ENCODE measurements around the gene KDM1A.
"Not testable (repeated sequence)": the region's sequence is repeated elsewhere in the genome, so short reads cannot be mapped to it uniquely, and the experiment has no call there.

The KDM1A gene

GRCh38 chr1:23007106-23007505, 12.2 kb upstream of the KDM1A start:
- Histone ChIP-seq H3K27ac (replicated peaks) (no peak overlapping the region), H3K4me3 (replicated peaks; ENCODE audit: insufficient read depth, low read length) (no peak overlapping the region), H3K27me3 (ENCODE audit: insufficient read depth, poor library complexity, severe bottlenecking) (no peaks in the 10 kb centered on the region)
- TF ChIP-seq, protein P1, sequence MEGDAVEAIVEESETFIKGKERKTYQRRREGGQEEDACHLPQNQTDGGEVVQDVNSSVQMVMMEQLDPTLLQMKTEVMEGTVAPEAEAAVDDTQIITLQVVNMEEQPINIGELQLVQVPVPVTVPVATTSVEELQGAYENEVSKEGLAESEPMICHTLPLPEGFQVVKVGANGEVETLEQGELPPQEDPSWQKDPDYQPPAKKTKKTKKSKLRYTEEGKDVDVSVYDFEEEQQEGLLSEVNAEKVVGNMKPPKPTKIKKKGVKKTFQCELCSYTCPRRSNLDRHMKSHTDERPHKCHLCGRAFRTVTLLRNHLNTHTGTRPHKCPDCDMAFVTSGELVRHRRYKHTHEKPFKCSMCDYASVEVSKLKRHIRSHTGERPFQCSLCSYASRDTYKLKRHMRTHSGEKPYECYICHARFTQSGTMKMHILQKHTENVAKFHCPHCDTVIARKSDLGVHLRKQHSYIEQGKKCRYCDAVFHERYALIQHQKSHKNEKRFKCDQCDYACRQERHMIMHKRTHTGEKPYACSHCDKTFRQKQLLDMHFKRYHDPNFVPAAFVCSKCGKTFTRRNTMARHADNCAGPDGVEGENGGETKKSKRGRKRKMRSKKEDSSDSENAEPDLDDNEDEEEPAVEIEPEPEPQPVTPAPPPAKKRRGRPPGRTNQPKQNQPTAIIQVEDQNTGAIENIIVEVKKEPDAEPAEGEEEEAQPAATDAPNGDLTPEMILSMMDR (IDR thresholded peaks at IDR 0.05; ENCODE audit: insufficient read depth, low read length), result no peak
- TF ChIP-seq SPI1 (IDR thresholded peaks at IDR 0.05; ENCODE audit: borderline replicate concordance, low read depth), result no peak
- TF ChIP-seq GABPA (IDR thresholded peaks at IDR 0.05; ENCODE audit: low read depth), result no peak
- no peak for TF ChIP-seq POLR2AphosphoS5 (IDR thresholded peaks at IDR 0.05; ENCODE audit: low read depth)
- TF ChIP-seq, protein P2, sequence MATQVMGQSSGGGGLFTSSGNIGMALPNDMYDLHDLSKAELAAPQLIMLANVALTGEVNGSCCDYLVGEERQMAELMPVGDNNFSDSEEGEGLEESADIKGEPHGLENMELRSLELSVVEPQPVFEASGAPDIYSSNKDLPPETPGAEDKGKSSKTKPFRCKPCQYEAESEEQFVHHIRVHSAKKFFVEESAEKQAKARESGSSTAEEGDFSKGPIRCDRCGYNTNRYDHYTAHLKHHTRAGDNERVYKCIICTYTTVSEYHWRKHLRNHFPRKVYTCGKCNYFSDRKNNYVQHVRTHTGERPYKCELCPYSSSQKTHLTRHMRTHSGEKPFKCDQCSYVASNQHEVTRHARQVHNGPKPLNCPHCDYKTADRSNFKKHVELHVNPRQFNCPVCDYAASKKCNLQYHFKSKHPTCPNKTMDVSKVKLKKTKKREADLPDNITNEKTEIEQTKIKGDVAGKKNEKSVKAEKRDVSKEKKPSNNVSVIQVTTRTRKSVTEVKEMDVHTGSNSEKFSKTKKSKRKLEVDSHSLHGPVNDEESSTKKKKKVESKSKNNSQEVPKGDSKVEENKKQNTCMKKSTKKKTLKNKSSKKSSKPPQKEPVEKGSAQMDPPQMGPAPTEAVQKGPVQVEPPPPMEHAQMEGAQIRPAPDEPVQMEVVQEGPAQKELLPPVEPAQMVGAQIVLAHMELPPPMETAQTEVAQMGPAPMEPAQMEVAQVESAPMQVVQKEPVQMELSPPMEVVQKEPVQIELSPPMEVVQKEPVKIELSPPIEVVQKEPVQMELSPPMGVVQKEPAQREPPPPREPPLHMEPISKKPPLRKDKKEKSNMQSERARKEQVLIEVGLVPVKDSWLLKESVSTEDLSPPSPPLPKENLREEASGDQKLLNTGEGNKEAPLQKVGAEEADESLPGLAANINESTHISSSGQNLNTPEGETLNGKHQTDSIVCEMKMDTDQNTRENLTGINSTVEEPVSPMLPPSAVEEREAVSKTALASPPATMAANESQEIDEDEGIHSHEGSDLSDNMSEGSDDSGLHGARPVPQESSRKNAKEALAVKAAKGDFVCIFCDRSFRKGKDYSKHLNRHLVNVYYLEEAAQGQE (IDR thresholded peaks at IDR 0.05; ENCODE audit: insufficient replicate concordance, low read depth), result no peak
- DNase-seq (ENCODE audit: low read depth in 1 of 2, low spot score in 1 of 2), result no peak

DNA sequence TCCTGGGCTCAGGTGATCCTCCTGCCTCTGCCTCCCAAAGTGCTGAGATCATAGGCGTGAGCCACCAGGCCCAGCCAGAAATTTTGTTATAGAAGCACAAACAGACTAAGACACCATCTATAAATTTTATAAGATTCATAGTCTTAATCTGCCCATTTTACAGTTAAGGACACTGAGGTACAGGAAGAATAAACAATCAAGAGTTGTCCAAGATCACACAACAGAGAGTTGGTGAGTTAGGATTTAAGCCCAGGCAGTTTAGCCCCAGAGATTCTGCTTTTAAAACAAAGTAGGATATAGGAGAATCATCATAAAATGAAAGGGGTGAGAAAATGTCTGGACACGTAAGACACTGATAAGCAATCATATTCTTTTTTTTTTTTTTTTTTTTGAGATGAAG, 10.4 kb upstream of the KDM1A start:
- H3K4me3 ChIP-seq (replicated peaks; ENCODE audit: insufficient read depth, low read length), result no peak overlapping the region
- no peaks in the 10 kb centered on the region for H3K27me3 ChIP-seq (ENCODE audit: insufficient read depth, poor library complexity, severe bottlenecking)
- no peak for DNase-seq (ENCODE audit: low read depth in 1 of 2, low spot score in 1 of 2)
- no peak for TF ChIP-seq GABPA (IDR thresholded peaks at IDR 0.05; ENCODE audit: low read depth)
- TF ChIP-seq, protein P2 (IDR thresholded peaks at IDR 0.05; ENCODE audit: insufficient replicate concordance, low read depth), result no peak
- TF ChIP-seq, protein P1 (IDR thresholded peaks at IDR 0.05; ENCODE audit: insufficient read depth, low read length), result no peak
- TF ChIP-seq POLR2AphosphoS5 (IDR thresholded peaks at IDR 0.05; ENCODE audit: low read depth), result no peak
- no peak for TF ChIP-seq SPI1 (IDR thresholded peaks at IDR 0.05; ENCODE audit: borderline replicate concordance, low read depth)
- no peak overlapping the region for H3K27ac ChIP-seq (replicated peaks)

DNA sequence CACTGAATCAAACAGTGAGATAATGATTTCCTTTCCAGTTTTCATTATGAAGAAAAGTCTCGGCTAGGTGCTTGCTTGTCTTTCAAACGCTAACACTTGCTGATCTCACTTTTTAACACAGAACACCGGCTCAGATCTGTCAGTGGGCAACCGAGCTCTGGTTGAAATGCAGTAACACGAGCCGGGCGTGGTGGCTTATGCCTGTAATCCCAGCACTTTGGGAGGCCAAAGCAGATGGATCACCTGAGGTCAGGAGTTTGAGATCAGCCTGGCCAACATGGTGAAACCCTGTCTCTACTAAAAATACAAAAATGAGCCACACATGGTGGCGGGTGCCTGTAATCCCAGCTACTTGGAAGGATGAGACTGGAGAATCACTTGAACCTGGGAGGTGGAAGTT, 9.2 kb upstream of the KDM1A start:
- H3K27me3 ChIP-seq (ENCODE audit: insufficient read depth, poor library complexity, severe bottlenecking); H3K4me3 ChIP-seq (replicated peaks; ENCODE audit: insufficient read depth, low read length); DNase-seq (ENCODE audit: low read depth in 1 of 2, low spot score in 1 of 2); H3K27ac ChIP-seq (replicated peaks): not testable (repeated sequence)

GRCh38 chr1:23013657-23014056, 5.6 kb upstream of the KDM1A start:
- peak; percentile 76 to 82 for DNase-seq (ENCODE audit: low read depth in 1 of 2, low spot score in 1 of 2)
- Histone ChIP-seq H3K27ac (replicated peaks) (no peak overlapping the region), H3K4me3 (replicated peaks; ENCODE audit: insufficient read depth, low read length) (no peak overlapping the region), H3K27me3 (ENCODE audit: insufficient read depth, poor library complexity, severe bottlenecking) (no peaks in the 10 kb centered on the region)
- TF ChIP-seq POLR2AphosphoS5 (IDR thresholded peaks at IDR 0.05; ENCODE audit: low read depth) (peak; percentile 65), SPI1 (IDR thresholded peaks at IDR 0.05; ENCODE audit: borderline replicate concordance, low read depth) (peak; percentile 62; the same call in 1 of the 2 replicates)
- TF ChIP-seq, protein P2 (IDR thresholded peaks at IDR 0.05; ENCODE audit: insufficient replicate concordance, low read depth), result no peak
